22Rv1 (cell line): ENCODE data around the gene KSR2.

Source experiments
- H3K27ac ChIP-seq: fragments of 450-650 bp; 2 replicates; pipeline ENCODE4 v1.5.1; 2017
- CTCF ChIP-seq: fragments of 450-650 bp; IDR thresholded peaks from 2 replicates; pipeline ENCODE4 v1.5.1; 2017; ENCODE audit warnings: mild to moderate bottlenecking
- ZFX ChIP-seq: fragments of 450-650 bp; IDR thresholded peaks from 2 replicates; pipeline ENCODE4 v1.6.1; 2017; ENCODE audit warnings: antibody characterized with exemption, borderline replicate concordance

The KSR2 gene

GRCh38 chr12:117724543-117724942 lies 244.2 kb downstream of the KSR2 start:
- TF ChIP-seq CTCF (no peak), ZFX (no peak)
- no peak overlapping the region for H3K27ac ChIP-seq

GRCh38 chr12:117718559-117718958 lies 250.2 kb downstream of the KSR2 start:
- no peak overlapping the region for H3K27ac ChIP-seq
- TF ChIP-seq CTCF (no peak), ZFX (no peak)

GRCh38 chr12:117718141-117718540 lies 250.6 kb downstream of the KSR2 start:
- no peak for TF ChIP-seq ZFX
- TF ChIP-seq CTCF, result no peak

GRCh38 chr12:117714203-117714602 lies 254.6 kb downstream of the KSR2 start:
- no peak overlapping the region for H3K27ac ChIP-seq
- TF ChIP-seq CTCF (no peak), ZFX (no peak)

More at GRCh38 chr12:117718141-117718540, 250.6 kb downstream of the KSR2 start:
- H3K27ac ChIP-seq, result no peak overlapping the region

- no peak overlapping the region for H3K27ac ChIP-seq
- no peak for TF ChIP-seq CTCF
- TF ChIP-seq ZFX, result no peak
Observed at GRCh38 chr12:117710121-117710520, 258.7 kb downstream of the KSR2 start.

- TF ChIP-seq CTCF, result no peak
- H3K27ac ChIP-seq, result no peak overlapping the region
Observed at GRCh38 chr12:117707861-117708260, 260.9 kb downstream of the KSR2 start.

- TF ChIP-seq CTCF, result no peak
- no peak for TF ChIP-seq ZFX
- H3K27ac ChIP-seq, result no peak overlapping the region
Observed at GRCh38 chr12:117703584-117703983, 265.2 kb downstream of the KSR2 start.
